Osteoblast (primary cell): ENCODE measurements around the gene MRNIP. TPM values are rescaled to one million over a fixed set of nuclear protein-coding genes. Genes with fewer than 3 reads are reported as not detected.

Source experiments
- DNase-seq: peaks from one replicate; pipeline ENCODE4 v3.0.0; 2011; ENCODE audit warnings: low spot score, mixed read lengths; ENCODE audit not compliant: insufficient read length; ENCODE audit errors: missing footprints
- H2AFZ ChIP-seq: 2 replicates; pipeline ENCODE4 v1.6.0; 2011; ENCODE audit warnings: mild to moderate bottlenecking, low read length
- H3K27ac ChIP-seq: 2 replicates; pipeline ENCODE4 v1.5.1; 2011; ENCODE audit warnings: mild to moderate bottlenecking, low read depth, low read length, moderate library complexity
- H3K27me3 ChIP-seq: 2 replicates; pipeline ENCODE4 v1.6.0; 2012; ENCODE audit warnings: mild to moderate bottlenecking, control low read depth, inconsistent platforms, low read length, moderate library complexity; ENCODE audit not compliant: insufficient read depth
- H3K36me3 ChIP-seq: 2 replicates; pipeline ENCODE4 v1.5.1; 2011; ENCODE audit warnings: mild to moderate bottlenecking, low read length, control low read depth, moderate library complexity; ENCODE audit not compliant: insufficient read depth
- H3K4me1 ChIP-seq: 2 replicates; pipeline ENCODE4 v1.5.1; 2011; ENCODE audit warnings: mild to moderate bottlenecking, low read length, control low read depth, moderate library complexity; ENCODE audit not compliant: insufficient read depth
- H3K4me2 ChIP-seq: 2 replicates; pipeline ENCODE4 v1.6.0; 2011; ENCODE audit warnings: mild to moderate bottlenecking, low read length; ENCODE audit not compliant: insufficient read depth
- H3K4me3 ChIP-seq: fragments of 200-600 bp; sonication (generic); 3 replicates; pipeline ENCODE4 v1.5.1; 2012; ENCODE audit warnings: mild to moderate bottlenecking, low read length, inconsistent platforms; ENCODE audit not compliant: insufficient read depth
- H3K79me2 ChIP-seq: 2 replicates; pipeline ENCODE4 v1.6.0; 2012; ENCODE audit warnings: mild to moderate bottlenecking, low read length, control low read depth, inconsistent platforms; ENCODE audit not compliant: insufficient read depth
- H3K9me3 ChIP-seq: 2 replicates; pipeline ENCODE4 v1.5.1; 2011; ENCODE audit warnings: low read depth, low read length, control low read depth
- H4K20me1 ChIP-seq: 2 replicates; pipeline ENCODE4 v1.6.0; 2012; ENCODE audit warnings: mild to moderate bottlenecking, low read length, control low read depth; ENCODE audit not compliant: insufficient read depth
- CTCF ChIP-seq: IDR thresholded peaks from 2 replicates; pipeline ENCODE4 v1.5.1; 2011; ENCODE audit warnings: mild to moderate bottlenecking, low read depth, low read length, moderate library complexity; ENCODE audit errors: extremely low read depth
- total RNA-seq: library from RNA; depleted of rRNA; stranded (reverse); fragments of >200 nt; gene quantifications from 2 replicates; pipeline ENCODE4 v1.2.3, GENCODE V29; 2012

Gene MRNIP
- total RNA-seq, 1 donor = 10.1 TPM

- H3K79me2 ChIP-seq = peaks cover 30% of the 10 kb centered on the region
- H3K4me3 ChIP-seq = no peak overlapping the region
- DNase-seq = peak; percentile 19
- TF ChIP-seq CTCF = no peak
- no peak overlapping the region for H3K27ac ChIP-seq
- no peaks in the 10 kb centered on the region for H3K9me3 ChIP-seq
- no peaks in the 10 kb centered on the region for H3K27me3 ChIP-seq
- peaks cover 4% of the 10 kb centered on the region for H3K4me1 ChIP-seq
- H2AFZ ChIP-seq = no peak overlapping the region
- no peak overlapping the region for H3K4me2 ChIP-seq
- peaks cover 37% of the 10 kb centered on the region for H3K36me3 ChIP-seq
- peaks cover under 1% of the 10 kb centered on the region for H4K20me1 ChIP-seq
These were observed 5.5 kb downstream of the MRNIP start for GRCh38 chr5:179852993-179853547.

GRCh38 chr5:179841621-179842020 lies 17.0 kb downstream of the MRNIP start:
- Histone ChIP-seq H2AFZ (no peak overlapping the region), H3K79me2 (no peaks in the 10 kb centered on the region), H3K4me1 (no peaks in the 10 kb centered on the region), H3K4me3 (no peak overlapping the region), H3K27me3 (no peaks in the 10 kb centered on the region), H3K27ac (no peak overlapping the region), H3K9me3 (no peaks in the 10 kb centered on the region), H3K4me2 (no peak overlapping the region), H3K36me3 (peaks cover 22% of the 10 kb centered on the region), H4K20me1 (peaks cover 3% of the 10 kb centered on the region)
- peak; percentile 15 for DNase-seq
- no peak for TF ChIP-seq CTCF

- no peak overlapping the region for H3K4me3 ChIP-seq
- TF ChIP-seq CTCF = no peak
- H4K20me1 ChIP-seq = peaks cover 9% of the 10 kb centered on the region
- no peaks in the 10 kb centered on the region for H3K27me3 ChIP-seq
- no peaks in the 10 kb centered on the region for H3K79me2 ChIP-seq
- H2AFZ ChIP-seq = no peak overlapping the region
- H3K9me3 ChIP-seq = no peaks in the 10 kb centered on the region
- no peak overlapping the region for H3K27ac ChIP-seq
- H3K36me3 ChIP-seq = peaks cover 27% of the 10 kb centered on the region
- no peaks in the 10 kb centered on the region for H3K4me1 ChIP-seq
- H3K4me2 ChIP-seq = no peak overlapping the region
- DNase-seq = peak; percentile 9
These were observed 17.9 kb downstream of the MRNIP start for GRCh38 chr5:179840766-179841165.

GRCh38 chr5:179840321-179840720 lies 18.3 kb downstream of the MRNIP start:
- Histone ChIP-seq H3K27me3 (no peaks in the 10 kb centered on the region), H3K9me3 (no peaks in the 10 kb centered on the region), H4K20me1 (peaks cover 9% of the 10 kb centered on the region), H2AFZ (no peak overlapping the region), H3K27ac (no peak overlapping the region), H3K36me3 (peaks cover 28% of the 10 kb centered on the region), H3K4me1 (no peaks in the 10 kb centered on the region), H3K79me2 (no peaks in the 10 kb centered on the region), H3K4me3 (no peak overlapping the region), H3K4me2 (no peak overlapping the region)
- peak; percentile 26 for DNase-seq
- TF ChIP-seq CTCF = no peak
